GM21447 (cell line): ENCODE measurements around the gene SAP130.

ENCODE experiments used
- ATAC-seq: cut with Tn5 transposase; IDR thresholded peaks from one replicate; pipeline ENCODE4 v1.9.1; 2021; ENCODE audit not compliant: unreplicated experiment

Gene SAP130

DNA sequence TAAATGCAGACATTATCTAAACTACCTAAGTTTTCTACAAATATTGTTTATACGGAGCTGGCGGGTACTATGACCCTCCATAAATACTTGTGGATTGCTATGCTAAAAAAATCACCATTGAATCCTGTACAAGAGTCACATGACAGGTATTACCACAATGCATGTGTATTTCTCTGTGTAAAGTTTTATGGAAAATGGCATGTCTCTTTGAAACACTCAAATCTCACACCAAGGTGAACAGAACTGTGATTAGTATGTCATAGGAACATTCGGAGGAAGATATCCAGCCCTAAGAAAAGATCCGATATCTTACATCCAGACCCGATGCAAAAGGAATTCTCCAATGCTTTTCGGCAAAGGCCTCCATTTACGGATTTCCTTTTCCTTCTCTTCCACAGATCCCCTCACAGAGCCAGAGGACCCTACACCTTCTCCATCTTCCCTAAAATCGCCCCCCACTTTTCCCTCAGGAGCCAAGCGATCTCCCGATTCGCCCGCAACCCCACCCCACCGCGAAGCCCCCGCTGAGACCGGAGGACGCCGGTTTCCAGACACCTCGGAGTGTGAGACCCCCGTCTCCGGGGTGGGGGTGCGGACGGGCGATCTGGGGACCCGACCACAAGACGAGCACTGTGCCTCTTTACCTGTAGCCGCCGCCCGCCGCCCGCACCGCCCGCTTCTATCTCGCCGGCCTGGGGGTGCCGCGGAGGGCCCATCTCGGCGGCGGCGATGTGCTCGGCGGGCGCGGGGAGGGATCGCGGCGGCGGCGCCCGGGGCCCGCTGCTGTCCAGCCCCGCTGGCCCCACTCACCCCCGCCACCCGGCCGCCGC, 1.2 kb downstream of the SAP130 start:
- ATAC-seq, result peak; percentile 1

DNA sequence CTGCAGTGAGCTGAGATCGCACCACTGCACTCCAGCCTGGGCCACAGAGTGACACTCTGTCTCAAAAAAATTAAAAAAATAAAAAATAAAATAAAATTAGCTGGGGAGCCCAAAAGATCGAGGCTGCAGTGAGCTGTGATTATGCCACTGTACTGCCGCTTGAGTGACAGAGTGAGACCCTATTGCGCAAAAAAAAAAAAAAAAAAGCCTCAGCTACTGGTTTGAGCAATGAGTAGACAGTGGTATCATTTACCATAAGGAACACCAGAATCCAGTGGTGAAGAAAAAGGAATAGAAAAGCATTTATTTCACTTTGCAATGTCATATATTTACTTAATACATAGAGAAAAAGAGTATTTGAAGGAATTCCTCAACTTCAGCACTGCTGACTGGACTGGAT, 3.0 kb downstream of the SAP130 start:
- no peak for ATAC-seq

DNA sequence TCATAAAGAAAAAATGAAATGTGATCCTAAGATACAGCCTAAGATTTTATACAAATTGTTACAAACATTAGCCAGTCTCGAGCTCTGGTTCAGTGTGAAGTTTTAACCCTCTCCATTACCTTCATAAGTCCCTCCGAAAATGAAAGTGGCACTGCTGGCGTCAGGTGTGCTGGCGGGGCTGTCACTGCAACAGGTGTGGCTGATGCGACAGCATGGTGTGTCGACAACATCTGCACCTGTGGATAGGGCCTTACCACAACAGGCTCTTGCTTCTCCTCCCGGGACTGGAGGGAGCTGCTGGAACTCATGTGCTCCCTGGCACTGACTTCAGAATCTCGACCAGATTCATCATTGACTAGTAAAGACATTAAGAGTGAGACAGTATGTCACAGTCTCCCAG, 10.3 kb downstream of the SAP130 start:
- no peak for ATAC-seq

DNA sequence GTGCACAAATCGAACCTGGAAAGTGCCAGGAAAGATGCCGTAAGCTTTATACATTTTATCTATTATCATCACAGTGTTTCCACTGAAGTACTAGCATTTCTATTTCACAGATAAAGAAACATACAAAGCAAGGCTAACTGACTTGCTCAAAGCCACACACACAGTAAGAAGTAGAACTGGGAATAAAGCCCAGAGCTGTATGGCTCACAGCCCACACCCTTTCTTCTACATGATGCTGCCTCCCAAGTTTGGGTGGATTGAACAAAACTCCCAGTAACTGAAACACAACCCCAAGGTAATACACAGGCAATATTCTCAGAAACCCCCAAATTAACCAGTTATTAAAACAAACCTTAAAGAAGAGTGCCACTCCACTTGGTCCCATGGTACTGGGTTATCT, 11.2 kb downstream of the SAP130 start:
- ATAC-seq, result no peak

DNA sequence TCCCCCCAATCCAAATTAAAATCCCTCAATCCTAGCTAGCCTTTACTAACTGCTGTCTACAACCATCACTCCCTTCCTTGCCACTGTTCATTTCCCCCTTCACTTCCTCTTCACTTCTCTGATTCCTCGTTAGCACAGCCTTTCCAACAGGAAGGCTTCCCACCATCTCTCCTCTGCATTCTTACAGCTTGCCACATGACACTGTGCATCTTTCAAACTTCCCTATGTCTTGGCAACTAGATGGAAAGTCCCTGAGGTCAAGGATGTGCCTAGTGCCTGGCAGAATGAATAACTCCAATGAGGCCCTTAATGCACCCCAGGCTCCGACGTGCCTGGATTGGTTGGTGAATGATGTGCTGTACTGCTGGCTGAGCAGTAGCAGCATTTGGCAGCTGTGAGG, 15.2 kb downstream of the SAP130 start:
- no peak for ATAC-seq

DNA sequence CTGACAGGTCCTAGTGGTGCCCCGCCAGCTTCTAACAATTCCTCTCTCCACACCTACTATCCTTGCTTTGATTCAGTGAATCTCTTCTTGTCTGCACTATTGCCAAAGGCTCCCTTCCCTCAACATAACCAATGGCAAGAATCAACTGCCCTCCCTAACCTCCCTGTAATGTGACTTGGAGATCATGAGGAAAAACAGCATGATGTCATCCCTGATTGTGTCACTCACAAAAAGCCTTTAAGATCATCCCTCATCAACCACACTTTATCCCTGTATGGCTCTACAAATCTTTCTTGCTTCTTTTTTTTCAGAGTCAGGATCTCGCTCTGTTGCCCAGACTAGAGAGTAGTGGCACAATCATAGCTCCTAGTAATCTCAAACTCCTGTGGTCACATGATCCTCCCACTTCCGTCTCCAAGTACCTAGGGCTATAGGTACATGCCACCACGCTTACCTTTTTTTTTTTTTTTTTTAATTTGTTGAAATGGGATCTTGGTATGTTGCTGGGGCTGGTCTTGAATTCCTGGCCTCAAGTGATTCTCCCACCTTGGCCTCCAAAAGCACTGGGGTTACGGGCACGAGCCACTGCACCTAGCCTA, 19.7 kb downstream of the SAP130 start:
- ATAC-seq, result no peak

DNA sequence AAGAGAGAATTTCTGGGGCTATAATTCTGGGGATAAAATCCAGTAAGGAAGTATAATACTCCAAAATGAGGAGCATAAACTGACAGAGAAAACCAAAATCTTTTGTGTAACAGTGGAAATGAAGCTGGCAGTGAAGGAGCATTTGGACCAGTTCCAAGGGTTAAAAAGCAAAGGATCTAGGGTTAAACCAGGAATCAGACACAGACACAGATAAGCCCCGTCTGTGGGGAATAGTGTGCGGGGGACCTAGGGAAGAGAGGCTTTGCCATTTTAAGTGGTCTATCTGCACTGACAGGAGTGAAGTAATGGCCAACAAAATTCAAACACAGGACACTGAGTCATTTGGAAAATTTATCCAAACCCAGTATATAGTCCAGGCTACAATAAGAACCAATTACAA, 23.4 kb downstream of the SAP130 start:
- no peak for ATAC-seq

DNA sequence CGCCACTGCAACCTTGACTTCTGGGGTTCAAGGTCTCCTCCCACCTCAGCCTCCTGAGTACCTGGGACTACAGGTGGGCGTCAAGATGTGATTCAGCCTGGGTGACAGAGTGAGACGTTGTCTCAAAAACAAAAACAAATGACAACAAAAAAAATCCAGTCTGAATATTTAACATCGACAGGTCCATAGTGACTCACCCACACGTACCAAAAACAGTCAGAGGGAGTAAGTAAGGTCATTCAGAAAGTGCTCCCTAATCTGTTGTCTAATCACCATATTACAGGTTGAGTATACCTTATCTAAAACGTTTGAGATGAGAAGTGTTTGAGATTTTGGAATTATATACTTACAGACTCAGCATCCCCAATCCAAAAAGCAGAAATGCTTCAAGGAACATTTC, 24.4 kb downstream of the SAP130 start:
- ATAC-seq, result no peak

DNA sequence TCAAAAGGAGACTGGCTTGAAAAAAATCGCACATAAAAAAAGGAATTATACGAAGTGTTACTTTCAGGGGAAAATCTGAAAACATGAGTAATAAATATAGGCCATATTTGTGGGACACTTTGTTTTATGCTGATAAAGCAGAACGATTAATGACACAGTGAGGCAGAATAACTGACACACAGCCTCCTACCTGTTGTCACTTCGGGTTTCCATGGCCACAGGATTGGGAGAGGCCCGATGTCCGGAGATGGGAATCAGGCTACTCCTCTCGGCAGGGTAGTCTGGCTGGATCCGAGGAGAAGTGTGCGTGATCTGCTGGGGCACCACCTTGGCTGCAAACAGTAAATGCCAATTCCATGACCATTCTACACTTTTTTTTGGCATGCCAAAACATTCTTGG, 31.7 kb downstream of the SAP130 start:
- ATAC-seq, result no peak

DNA sequence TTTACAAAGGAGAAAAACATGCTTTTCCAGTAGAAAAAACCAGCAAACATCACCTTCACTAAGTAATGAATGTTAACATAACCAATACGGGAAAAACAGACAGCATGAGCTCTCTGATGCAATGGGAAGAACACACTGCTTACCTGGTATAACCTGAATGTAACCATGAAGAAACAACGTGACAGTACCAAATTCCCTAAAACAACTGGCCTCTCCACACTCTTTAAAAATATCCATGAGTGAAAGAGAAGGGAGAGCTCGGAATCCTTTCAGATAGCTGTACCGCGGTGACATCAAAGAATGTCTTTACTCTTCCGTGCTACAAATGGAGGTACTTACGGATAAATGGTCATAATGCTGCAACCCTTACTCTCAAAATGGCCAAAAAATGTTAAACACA, 32.1 kb downstream of the SAP130 start:
- ATAC-seq, result no peak

DNA sequence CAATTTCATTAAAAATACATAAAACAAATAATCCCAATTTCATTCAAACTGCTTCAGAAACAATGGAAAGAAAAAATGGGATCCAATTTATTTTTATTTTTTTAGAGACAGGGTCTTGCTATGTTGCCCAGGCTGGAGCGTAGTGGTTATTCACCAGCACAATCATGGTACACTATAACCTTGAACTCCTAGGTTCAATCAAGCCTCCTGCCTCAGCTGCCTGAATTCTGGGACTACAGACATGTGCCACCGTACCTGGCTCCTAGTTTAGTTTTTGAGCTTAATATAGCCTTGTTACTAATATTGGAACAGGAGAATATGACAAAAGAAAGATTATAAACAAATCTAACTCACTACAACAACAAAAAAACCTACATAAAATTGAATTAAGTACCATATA, 34.2 kb downstream of the SAP130 start:
- no peak for ATAC-seq

DNA sequence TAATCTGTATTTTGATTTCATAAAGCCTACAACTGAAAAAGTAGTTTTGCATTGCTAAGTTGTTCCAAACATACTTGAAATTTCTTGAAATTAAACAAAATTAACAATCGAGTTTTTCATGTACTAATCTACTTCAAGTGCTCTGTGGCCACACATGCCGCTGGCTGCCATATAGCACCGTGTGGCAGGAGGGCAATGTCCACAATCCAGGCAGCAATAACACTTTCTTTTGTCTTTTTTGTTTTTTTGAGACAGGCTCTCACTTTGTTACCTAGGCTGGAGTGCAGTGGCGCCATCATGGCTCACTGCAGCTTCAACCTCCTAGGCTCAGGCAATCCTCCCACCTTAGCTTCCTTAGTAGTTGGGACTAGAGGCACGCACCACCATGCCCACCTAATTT, 36.1 kb downstream of the SAP130 start:
- no peak for ATAC-seq

DNA sequence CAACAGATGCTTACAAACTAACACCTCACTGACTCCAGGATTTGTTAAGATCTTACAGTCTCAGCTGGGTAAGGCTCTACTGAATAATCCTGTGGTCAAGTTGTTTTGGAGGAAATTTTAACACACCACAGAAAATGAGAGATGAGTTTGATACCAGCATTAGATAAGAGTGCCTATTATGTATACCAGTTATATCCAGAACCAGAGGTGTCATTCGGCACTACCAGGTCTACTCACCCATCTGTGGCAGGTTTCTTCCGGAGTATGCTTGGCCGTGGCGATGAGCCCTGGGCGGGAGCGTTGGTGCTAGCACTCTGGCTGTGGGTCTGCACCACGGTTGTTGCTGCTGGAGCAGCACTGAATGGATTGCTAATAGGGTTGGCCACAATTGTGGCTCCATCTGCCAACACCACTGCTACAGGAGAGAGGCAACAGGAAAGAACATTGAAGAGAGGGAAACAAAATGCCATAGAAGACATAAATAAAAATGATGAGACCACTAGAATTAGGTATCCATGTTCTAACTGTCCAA, 41.2 kb downstream of the SAP130 start:
- ATAC-seq, result no peak

DNA sequence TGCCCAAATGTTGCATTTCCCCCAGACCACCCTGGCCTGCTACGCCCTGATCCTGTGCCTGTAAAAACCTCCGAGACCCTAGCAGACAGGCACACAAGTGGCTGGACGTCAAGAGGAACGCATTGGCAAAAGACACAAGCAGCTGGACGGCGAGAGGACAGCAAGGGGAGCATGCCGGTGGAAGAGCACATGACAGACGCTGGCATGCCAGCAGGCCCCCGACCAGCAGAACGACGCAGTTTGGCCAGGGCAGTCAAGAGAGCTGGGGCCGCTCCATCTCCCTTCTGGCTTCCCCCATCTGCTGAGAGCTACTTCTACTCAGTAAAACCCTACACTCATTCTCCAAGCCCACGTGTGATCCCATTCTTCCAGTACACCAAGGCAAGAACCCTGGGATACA, 42.1 kb downstream of the SAP130 start:
- ATAC-seq, result no peak

DNA sequence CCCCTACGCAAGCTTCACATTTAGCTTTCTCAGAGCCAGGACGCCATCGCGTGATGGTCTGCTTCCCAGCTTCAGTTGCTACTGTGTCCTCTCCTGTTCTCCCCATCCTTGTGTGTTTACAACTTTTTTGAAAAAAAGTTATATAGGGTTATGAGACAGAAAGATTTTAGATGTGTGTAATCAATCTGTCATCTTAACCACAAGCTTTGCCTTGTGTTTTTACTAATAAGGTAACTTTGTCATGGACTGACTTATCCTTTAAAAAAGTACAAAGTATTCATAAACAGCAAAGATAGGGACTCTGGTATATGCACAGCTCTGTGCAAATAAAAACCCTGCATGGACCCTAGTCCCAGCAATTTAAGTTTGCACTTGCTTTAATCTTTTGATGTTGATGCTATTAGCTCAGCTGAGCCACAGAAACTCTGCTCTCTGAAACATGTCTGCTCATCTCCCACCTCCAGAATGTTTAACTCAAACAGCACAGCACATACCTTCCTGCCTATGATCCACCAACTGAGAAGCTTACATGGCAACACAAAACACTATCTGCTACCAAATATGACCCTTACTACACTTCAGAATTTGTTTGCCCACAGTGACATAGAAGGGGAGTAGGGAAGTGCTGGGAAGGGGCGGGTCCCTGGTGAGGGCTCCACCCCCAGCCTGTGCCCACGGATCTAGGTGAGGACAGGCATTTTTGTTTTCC, 42.7 kb downstream of the SAP130 start:
- no peak for ATAC-seq

DNA sequence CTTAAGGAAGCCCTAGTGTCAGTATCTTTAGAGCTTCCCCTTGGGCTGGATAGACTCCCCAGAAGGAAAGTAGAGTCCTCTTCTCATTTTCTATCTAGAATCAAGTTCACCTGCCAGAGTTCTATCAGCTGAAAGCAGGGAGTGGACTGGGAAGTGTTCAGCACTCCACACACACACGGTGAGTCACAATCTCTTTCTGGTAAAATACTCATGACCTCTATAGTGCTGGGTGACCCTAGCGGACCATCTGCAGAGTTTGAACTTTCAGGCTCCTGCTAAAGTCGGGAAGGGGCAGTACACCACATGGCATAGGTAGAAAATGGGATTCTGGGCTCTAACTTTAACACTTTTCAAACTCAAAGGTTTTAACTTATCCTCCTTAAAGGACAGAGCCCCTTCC, 43.3 kb downstream of the SAP130 start:
- ATAC-seq, result no peak

DNA sequence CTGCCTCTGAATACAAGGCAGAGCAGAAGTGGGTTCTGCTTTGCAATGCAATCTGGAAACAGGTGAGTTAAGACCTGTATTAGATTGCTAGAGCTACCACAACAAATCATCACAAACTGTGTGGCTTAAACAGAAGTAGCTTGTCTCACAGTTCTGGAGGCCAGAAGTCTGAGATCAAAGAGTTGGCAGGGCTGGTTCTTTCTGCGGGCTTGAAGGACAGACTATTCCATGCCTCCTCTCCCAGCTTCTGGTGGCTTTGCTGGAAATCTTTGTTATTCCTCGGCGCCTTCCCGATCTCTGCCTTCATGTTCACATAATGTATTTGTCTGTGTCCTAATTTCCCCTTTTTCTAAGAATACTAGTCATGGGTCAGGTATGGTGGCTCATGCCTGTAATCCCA, 58.4 kb downstream of the SAP130 start:
- ATAC-seq, result no peak

DNA sequence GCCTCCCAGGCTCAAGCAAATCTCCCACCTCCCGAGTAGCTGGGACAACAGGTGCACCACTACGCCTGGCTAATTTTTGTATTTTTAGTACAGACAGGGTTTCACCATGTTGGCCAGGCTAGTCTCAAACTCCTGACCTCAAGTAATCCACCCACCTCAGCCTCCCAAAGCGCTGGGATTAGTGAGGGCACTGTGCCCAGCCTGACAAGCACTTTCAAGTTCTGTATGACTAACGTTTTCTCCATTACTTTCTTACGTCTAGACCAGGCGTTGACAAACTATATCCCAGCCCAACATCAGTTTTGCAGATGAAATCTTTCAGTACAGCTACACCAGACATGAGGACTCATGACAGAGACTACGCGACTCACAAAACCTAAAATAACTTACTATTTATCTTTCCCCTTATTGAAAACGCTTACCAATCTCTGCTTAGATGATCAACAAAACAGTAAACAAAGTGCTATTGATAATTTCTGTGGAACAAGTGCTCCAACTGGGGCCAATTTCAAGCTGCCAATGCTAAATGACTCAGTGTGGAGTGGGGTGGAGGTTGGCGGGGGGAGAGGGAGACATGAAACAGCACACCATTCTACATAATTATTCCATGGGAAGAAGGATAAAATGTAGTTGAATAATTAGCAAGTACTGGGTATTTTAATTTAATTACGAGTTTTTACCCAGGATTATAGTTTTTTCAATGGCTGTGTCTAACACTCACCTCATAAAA, 59.1 kb downstream of the SAP130 start:
- ATAC-seq, result no peak

DNA sequence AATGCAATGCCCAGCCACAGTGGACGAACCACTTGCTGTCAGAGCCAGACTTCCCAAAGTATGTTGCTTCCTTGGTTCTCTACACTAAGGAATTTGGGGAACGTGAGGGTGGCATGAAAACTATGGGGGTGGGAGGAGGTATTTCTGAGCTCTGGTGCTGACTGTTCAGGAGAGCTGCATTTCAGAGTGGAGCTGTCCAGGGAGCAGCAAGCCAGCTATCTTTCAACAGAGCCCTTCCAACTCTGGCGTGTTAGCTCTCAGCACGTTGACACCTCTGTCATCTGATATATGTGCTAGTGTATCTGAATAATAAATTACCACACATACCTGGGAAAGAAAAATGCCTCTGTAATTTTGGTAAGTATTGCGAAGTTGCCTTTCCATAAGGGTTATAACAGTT, 66.1 kb downstream of the SAP130 start:
- ATAC-seq, result no peak

DNA sequence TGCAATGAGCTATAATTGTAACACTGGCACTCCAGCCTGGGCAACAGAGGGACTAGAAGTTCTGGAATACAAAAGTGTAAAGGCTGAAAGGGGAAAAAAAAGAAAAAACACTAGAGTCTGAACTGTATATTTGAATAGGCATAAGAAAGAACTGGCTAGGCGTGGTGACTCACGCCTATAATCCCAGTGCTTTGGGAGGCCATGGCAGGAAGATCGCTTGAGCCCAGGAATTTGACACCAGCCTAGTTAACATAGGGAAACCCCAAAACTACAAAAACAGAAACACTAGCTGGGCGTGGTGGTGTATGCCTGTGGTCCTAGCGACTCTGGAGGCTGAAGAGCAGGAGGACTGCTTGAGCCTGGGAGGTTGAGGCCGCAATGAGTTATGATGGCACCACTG, 70.6 kb downstream of the SAP130 start:
- no peak for ATAC-seq

DNA sequence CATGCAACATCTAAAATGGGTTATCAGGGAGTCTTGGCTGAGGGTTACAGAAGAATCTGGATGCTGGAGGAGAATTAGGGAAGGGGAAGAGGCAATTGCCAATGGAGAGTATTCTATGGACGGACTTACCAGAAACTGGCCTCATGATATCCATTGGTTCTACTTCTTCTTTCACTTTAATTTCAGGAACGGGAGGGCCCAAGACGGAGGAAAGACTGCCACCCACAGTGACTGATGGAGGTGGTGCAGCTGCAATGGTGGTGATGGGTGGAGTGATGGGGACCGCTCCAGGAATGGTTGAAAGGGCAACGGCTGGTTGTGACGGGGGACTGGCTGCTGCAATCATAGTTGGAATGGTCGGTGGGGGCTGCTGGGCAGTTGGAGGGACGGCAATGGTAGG, 73.0 kb downstream of the SAP130 start:
- no peak for ATAC-seq
